ENCODE measurements around the gene NOXA1.

DNA sequence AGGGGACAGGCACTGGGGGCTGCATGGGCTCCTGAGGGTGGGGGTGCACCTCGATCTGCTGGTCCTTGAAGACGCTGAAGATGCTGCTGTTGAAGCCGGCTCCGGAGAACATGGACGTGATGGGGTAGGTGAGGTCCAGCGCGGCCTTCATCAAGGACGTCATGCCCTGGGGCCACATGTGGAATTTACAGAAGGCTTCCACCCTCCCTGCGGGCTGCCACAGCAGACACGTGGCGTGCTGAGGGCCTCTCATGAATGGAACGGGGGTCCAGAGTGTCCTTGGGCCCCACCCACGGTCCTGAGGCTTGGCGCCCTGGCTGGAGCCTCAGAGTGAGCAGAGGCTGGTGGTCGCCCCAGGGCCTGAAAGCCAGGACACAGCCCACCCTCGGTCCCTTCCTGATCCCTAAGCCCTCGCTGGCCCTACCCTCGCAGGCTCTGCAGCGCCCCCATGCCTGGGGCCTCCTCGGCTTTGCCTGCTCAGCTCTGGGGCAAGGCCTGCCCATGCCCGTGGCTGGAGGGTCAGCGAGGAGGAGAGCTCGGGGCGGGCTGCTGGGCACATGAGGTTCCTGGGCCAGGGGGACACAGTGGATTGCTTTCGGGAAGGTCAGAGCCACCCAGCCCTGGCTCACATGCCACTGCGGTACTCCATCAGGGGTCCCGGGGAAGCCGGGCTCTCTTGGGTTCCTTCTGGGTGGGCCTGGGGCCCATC is 41.3 kb downstream of the NOXA1 start:
- TF ChIP-seq POLR2A (IDR thresholded peaks at IDR 0.05; ENCODE audit: low read depth, low read length) (no peak), POLR2AphosphoS5 (IDR thresholded peaks at IDR 0.05; ENCODE audit: low read depth, low read length) (no peak), TAF1 (IDR thresholded peaks at IDR 0.05; ENCODE audit: low read depth, low read length) (no peak), SPI1 (IDR thresholded peaks at IDR 0.05; ENCODE audit: low read depth, low read length) (no peak)

All from GM12891 (cell line).